HG02623 (cell line): Measurements from ENCODE around the gene ENDOV.

Experiments used
- ATAC-seq: cut with Tn5 transposase; IDR thresholded peaks from one replicate; pipeline ENCODE4 v1.9.1; 2021; ENCODE audit warnings: moderate library complexity; ENCODE audit not compliant: unreplicated experiment

Gene ENDOV

GRCh38 chr17:80414803-80415625 lies at the start of gene ENDOV:
ENDOV (plus strand) TSS chr17:80415167; CDS start chr17:80415195, 28 bp downstream.
- ATAC-seq = peak; percentile 82

GRCh38 chr17:80365983-80366382 lies 49.0 kb upstream of the ENDOV start:
- ATAC-seq = no peak

- no peak for ATAC-seq
These were observed 47.5 kb upstream of the ENDOV start for GRCh38 chr17:80367503-80367902.

- no peak for ATAC-seq
These were observed 43.8 kb upstream of the ENDOV start for GRCh38 chr17:80371196-80371595.

- ATAC-seq = no peak
These were observed 42.5 kb upstream of the ENDOV start for GRCh38 chr17:80372456-80372855.

- ATAC-seq = no peak
These were observed 41.9 kb upstream of the ENDOV start for GRCh38 chr17:80372922-80373570.

GRCh38 chr17:80374039-80374731 lies 40.8 kb upstream of the ENDOV start:
- no peak for ATAC-seq

GRCh38 chr17:80374732-80375585 lies 40.0 kb upstream of the ENDOV start:
- ATAC-seq = no peak

- no peak for ATAC-seq
These were observed 38.4 kb upstream of the ENDOV start for GRCh38 chr17:80376531-80376930.

- ATAC-seq = no peak
These were observed 37.2 kb upstream of the ENDOV start for GRCh38 chr17:80377798-80378197.

- ATAC-seq = no peak
These were observed 35.6 kb upstream of the ENDOV start for GRCh38 chr17:80379348-80379747.

- ATAC-seq = no peak
These were observed 34.9 kb upstream of the ENDOV start for GRCh38 chr17:80380068-80380467.

- ATAC-seq = no peak
These were observed 34.4 kb upstream of the ENDOV start for GRCh38 chr17:80380555-80381002.

GRCh38 chr17:80381416-80381923 lies 33.5 kb upstream of the ENDOV start:
- no peak for ATAC-seq

GRCh38 chr17:80382446-80382845 lies 32.5 kb upstream of the ENDOV start:
- no peak for ATAC-seq

- no peak for ATAC-seq
These were observed 32.0 kb upstream of the ENDOV start for GRCh38 chr17:80382956-80383355.

- ATAC-seq = no peak
These were observed 30.6 kb upstream of the ENDOV start for GRCh38 chr17:80384078-80384960.

- no peak for ATAC-seq
These were observed 29.9 kb upstream of the ENDOV start for GRCh38 chr17:80385046-80385445.

- ATAC-seq = no peak
These were observed 28.6 kb upstream of the ENDOV start for GRCh38 chr17:80386341-80386740.

GRCh38 chr17:80387071-80387470 lies 27.9 kb upstream of the ENDOV start:
- ATAC-seq = no peak
